GM08714 (cell line): ENCODE measurements around the gene ZNF57.
A peak's percentile ranks its signal among the peaks of the same experiment; 100 is the strongest.
"Not testable (repeated sequence)": the region's sequence is repeated elsewhere in the genome, so short reads cannot be mapped to it uniquely, and the experiment has no call there.

Experiments used
- H3K4me3 ChIP-seq: fragments of 200-500 bp; sonication (Bioruptor generic); 2 replicates; pipeline ENCODE4 v1.5.1; 2014; ENCODE audit warnings: mild to moderate bottlenecking, low read length, inconsistent platforms
- ZNF274 ChIP-seq: IDR thresholded peaks from 2 replicates; pipeline ENCODE4 v1.6.1; 2012; ENCODE audit warnings: mild to moderate bottlenecking, low read depth, low read length

Gene ZNF57

GRCh38 chr19:2900296-2901252, at the start of gene ZNF57:
TSS of gene ZNF57 (plus strand) at chr19:2900928. CDS start at chr19:2901046, 118 bp downstream.
- peak within 1 kb of the TSS; percentile 85 for H3K4me3 ChIP-seq
- no peak for TF ChIP-seq ZNF274

GRCh38 chr19:2852598-2852997, 48.1 kb upstream of the ZNF57 start:
- no peak overlapping the region for H3K4me3 ChIP-seq
- 0 out of 2 replicates have a peak, but pooled peaks have one; percentile 14 for TF ChIP-seq ZNF274

- H3K4me3 ChIP-seq, result no peak overlapping the region
These were observed 47.6 kb upstream of the ZNF57 start for GRCh38 chr19:2853015-2853606.

GRCh38 chr19:2854849-2855248, 45.9 kb upstream of the ZNF57 start:
- no peak overlapping the region for H3K4me3 ChIP-seq
- TF ChIP-seq ZNF274, result no peak

More at GRCh38 chr19:2853015-2853606, 47.6 kb upstream of the ZNF57 start:
- TF ChIP-seq ZNF274, result 0 out of 2 replicates have a peak, but pooled peaks have one; percentile 2

- TF ChIP-seq ZNF274, result no peak
- no peak overlapping the region for H3K4me3 ChIP-seq
These were observed 44.2 kb upstream of the ZNF57 start for GRCh38 chr19:2856457-2857050.

- TF ChIP-seq ZNF274, result no peak
- no peak overlapping the region for H3K4me3 ChIP-seq
These were observed 41.9 kb upstream of the ZNF57 start for GRCh38 chr19:2858864-2859263.

GRCh38 chr19:2863816-2864215, 36.9 kb upstream of the ZNF57 start:
- H3K4me3 ChIP-seq, result no peak overlapping the region
- no peak for TF ChIP-seq ZNF274

- TF ChIP-seq ZNF274, result no peak
- no peak overlapping the region for H3K4me3 ChIP-seq
These were observed 35.2 kb upstream of the ZNF57 start for GRCh38 chr19:2865334-2866100.

- no peak for TF ChIP-seq ZNF274
- H3K4me3 ChIP-seq, result no peak overlapping the region
These were observed 34.2 kb upstream of the ZNF57 start for GRCh38 chr19:2866495-2867024.

GRCh38 chr19:2867025-2867991, 33.4 kb upstream of the ZNF57 start, which contains the start of gene ZNF556:
TSS of gene ZNF556 (plus strand) at chr19:2867335. CDS start at chr19:2867422, 87 bp downstream.
- peak within 1 kb of the TSS; percentile 16; the same call in 1 of the 2 replicates for H3K4me3 ChIP-seq
- TF ChIP-seq ZNF274, result no peak

GRCh38 chr19:2869618-2870017, 31.1 kb upstream of the ZNF57 start:
- no peak for TF ChIP-seq ZNF274
- no peak overlapping the region for H3K4me3 ChIP-seq

GRCh38 chr19:2872175-2872574, 28.6 kb upstream of the ZNF57 start:
- H3K4me3 ChIP-seq, result not testable (repeated sequence)
